ENCODE results near the gene CMTM5. TPM values are rescaled to one million over a fixed set of nuclear protein-coding genes. Genes with fewer than 3 reads are reported as not detected.
"Not testable (repeated sequence)": the region's sequence is repeated elsewhere in the genome, so short reads cannot be mapped to it uniquely, and the experiment has no call there.

CMTM5 gene
- polyA plus RNA-seq, 3 donors, result 0.26 to 0.43 TPM; not detected in 1

GRCh38 chr14:23386999-23387398, 10.2 kb downstream of the CMTM5 start:
- H3K27ac ChIP-seq (ENCODE audit: low read depth, low read length), result no peak overlapping the region
- WGBS, 3 donors, result 90 to 97% (median 97%) methylated on average over 1 of the region's 1 CpG

DNA sequence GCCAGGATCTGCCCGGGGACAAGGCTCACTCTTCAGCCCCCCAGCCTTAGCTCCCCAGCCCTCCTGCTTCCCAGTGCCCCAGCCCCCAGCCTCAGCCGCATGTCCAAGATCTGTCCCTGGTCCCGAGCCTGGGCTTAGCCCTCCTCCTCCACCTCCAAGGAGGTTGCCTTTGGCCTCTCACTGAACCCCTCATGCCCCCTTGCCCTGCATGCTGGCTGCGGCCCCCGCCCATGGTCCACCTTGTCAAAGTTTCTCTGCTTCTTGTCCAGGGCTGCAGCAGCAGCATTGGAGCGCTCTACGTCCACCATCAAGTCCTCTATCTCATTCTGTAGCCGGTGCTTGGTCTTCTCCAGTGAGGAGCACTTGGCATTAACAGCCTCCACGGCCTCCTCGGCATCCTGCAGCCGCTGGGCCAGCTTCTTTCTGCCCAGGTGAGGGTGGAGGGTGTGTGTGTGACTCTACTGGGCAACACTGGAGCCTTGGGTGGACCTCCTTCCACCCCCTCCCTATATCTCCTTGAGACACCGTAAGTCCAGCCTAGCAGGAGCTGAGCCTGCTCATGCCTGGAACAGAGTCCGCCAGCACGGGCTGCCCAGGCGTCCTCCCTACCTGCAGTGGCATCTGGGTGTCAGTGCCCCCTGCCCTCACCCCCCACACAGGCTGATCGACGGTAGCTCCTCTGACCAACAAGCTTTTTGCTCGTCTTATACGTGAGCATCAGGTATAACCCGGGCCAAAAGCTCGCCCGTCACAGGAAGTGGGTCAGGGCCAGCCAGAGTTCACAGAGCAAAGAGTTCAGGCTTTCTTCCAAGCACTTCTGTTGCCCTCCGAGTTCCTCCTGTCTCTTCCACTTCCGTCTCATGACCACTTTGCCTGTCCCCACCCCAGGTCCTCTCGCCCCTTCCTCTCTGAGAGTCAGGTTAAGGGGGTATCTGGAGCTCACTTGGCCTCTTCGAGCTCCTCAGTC, 11.4 kb downstream of the CMTM5 start:
- 75 to 81% (median 78%) methylated on average over 24 to 26 of the region's 26 CpGs for WGBS, 3 donors
- H3K27ac ChIP-seq (ENCODE audit: low read depth, low read length), result no peak overlapping the region

GRCh38 chr14:23388996-23389395, 12.2 kb downstream of the CMTM5 start:
- no peak overlapping the region for H3K27ac ChIP-seq (ENCODE audit: low read depth, low read length)
- 84 to 94% (median 89%) methylated on average over 8 of the region's 8 CpGs for WGBS, 3 donors

DNA sequence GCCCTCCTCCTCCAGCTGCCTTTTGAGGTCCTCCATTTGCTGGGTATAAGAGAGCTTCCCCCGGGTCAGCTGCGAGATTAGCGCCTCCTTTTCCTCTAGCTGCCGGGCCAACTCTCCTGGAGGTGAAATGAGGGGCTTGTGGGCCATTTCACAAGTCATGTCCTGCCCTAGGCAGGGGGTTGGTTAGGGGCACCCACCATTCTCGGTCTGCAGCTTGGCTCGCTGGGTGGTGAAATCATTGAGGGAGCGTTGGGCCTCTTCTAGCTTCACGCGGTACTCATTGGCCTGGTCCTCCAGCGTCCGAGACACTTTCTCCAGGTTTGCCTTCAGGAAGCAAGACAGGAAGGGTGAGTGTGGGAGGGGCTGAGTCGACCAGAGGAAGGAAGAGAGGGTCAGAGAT, 12.6 kb downstream of the CMTM5 start:
- H3K27ac ChIP-seq (ENCODE audit: low read depth, low read length), result no peak overlapping the region
- WGBS, 3 donors, result 54 to 78% (median 59%) methylated on average over 12 of the region's 12 CpGs

DNA sequence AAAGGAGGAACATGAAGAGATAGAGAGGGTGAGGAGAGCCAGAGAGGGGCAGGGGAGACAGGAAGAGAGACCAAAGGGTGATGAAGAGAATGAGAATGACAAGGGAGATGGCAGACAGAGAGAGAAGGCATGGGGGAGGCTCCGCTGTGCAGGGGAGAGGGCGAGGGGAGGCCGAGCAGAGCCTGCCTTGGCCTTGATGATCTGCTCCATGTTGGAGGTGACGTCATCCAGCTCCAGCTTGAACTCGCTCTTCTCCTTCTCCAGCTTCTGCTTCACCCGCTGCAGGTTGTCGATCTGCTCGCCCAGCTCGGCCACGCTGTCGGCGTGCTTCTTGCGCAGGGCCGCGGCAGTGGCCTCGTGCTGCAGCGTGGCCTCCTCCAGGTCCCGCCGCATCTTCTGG, 13.0 kb downstream of the CMTM5 start:
- H3K27ac ChIP-seq (ENCODE audit: low read depth, low read length), result not testable (repeated sequence)
- 81 to 86% (median 83%) methylated on average over 3 to 4 of the region's 19 CpGs for WGBS, 3 donors

- WGBS, 3 donors, result 70 to 77% (median 71%) methylated on average over 7 of the region's 7 CpGs
Observed at GRCh38 chr14:23392613-23393012, 15.8 kb downstream of the CMTM5 start.

DNA sequence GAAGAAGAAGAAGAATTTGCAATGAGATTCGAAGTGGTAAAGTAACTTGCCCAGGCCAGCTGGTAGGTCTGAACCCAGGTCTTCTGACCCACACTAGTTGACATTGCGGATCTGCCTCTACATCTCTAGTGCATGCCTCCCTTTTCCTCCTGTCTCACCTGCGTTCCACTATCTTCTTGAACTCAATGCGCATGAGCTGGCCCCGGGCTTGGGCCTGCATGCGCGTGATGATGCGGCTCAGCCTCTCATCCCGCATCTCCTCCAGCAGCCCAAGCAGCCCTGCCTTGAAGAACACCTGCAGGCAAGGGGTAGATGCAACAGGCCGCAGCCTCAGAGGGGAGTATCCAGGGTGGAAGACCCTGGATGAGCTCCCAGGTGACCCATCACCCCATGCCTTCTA, 19.3 kb downstream of the CMTM5 start:
- 90 to 93% (median 91%) methylated on average over 10 of the region's 10 CpGs for WGBS, 3 donors
- no peak overlapping the region for H3K27ac ChIP-seq (ENCODE audit: low read depth, low read length)

More at GRCh38 chr14:23392613-23393012, 15.8 kb downstream of the CMTM5 start:
- H3K27ac ChIP-seq (ENCODE audit: low read depth, low read length), result no peak overlapping the region

DNA sequence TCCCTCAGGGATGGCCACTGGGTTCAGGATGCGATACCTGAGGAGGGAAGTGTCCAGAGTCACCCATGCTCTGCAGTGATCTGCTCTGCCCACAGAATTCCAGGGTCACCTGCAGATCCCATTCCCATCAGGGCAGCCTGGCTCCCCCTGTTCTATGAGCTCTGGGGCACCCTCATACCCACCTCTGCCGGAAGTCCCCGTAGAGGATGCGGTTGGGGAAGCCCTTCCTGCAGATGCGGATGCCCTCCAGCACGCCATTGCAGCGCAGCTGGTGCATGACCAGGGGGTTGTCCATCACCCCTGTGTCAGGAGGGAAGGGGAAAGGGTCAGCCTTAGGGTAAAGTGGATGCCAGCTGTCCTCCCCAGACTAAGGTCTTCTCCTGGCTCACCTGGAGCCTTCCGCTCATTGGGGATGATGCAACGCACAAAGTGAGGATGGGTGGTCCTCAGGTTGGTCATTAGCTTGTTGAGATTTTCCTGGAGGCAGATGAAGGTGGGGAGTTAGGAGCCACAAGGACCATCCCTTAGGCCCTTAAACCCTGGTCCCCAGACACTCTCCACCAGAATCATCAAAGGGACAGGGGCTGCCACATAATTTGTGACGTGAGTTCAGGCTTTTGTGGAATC, 20.0 kb downstream of the CMTM5 start:
- 90 to 95% (median 91%) methylated on average over 10 of the region's 10 CpGs for WGBS, 3 donors
- H3K27ac ChIP-seq (ENCODE audit: low read depth, low read length), result no peak overlapping the region

GRCh38 chr14:23398348-23398747, 21.5 kb downstream of the CMTM5 start:
- no peak overlapping the region for H3K27ac ChIP-seq (ENCODE audit: low read depth, low read length)
- 79 to 87% (median 85%) methylated on average over 4 of the region's 4 CpGs for WGBS, 3 donors

- no peak overlapping the region for H3K27ac ChIP-seq (ENCODE audit: low read depth, low read length)
- 87 to 90% (median 87%) methylated on average over 3 of the region's 3 CpGs for WGBS, 3 donors
Observed at GRCh38 chr14:23399136-23399535, 22.3 kb downstream of the CMTM5 start.

GRCh38 chr14:23399591-23399990, 22.7 kb downstream of the CMTM5 start:
- no peak overlapping the region for H3K27ac ChIP-seq (ENCODE audit: low read depth, low read length)
- 71 to 83% (median 76%) methylated on average over 6 of the region's 6 CpGs for WGBS, 3 donors

- not testable (repeated sequence) for H3K27ac ChIP-seq (ENCODE audit: low read depth, low read length)
- WGBS, 3 donors, result 79 to 93% (median 85%) methylated on average over 16 of the region's 16 CpGs
Observed at GRCh38 chr14:23400496-23401149, 23.8 kb downstream of the CMTM5 start.

DNA sequence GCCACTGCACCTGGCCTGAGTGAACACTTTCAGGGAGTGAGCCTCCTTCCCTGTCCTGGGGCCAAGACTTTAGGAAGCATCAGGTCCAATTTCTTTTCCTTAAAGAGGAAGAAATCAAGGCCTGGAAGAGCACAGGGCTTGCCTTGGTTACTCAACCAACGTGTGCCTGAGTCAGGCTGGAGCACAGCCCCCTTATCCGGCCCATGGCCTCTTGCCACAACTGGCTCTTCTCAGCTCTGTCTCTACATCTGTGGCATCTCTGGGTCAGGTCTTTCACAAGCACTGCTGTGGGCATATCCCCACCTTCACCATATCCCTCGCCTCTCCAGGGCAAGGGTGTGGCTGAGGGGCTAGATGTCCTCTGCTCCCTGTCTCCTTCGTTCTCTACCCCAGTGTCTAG, 24.4 kb downstream of the CMTM5 start:
- no peak overlapping the region for H3K27ac ChIP-seq (ENCODE audit: low read depth, low read length)
- WGBS, 3 donors, result 58 to 82% (median 70%) methylated on average over 4 of the region's 4 CpGs

- no peak overlapping the region for H3K27ac ChIP-seq (ENCODE audit: low read depth, low read length)
- 62 to 69% (median 66%) methylated on average over 25 of the region's 25 CpGs for WGBS, 3 donors
Observed at GRCh38 chr14:23402296-23403138, 25.7 kb downstream of the CMTM5 start.

- H3K27ac ChIP-seq (ENCODE audit: low read depth, low read length), result no peak overlapping the region
- WGBS, 3 donors, result 59% methylated on average over 7 of the region's 7 CpGs
Observed at GRCh38 chr14:23403139-23403438, 26.2 kb downstream of the CMTM5 start.

DNA sequence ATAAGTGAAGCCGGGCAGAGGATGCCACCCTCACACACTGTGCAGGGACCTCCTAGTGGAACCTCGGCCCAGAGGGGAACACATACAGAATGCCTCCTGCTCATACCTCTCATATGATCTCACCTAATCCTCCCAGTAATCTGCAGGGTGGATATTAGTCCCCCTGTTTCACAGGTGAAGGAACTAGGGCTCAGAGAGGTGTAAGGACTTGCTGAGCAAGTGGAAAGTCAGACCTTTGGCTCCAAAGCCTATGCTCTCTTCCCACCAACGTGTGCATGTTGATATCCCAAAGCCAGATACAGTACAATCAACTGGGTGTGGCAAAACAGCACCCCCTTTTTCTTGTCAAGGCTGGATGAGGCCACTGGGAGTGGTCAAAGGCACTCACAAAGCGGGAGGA, 27.1 kb downstream of the CMTM5 start:
- H3K27ac ChIP-seq (ENCODE audit: low read depth, low read length), result no peak overlapping the region
- 69 to 81% (median 77%) methylated on average over 4 of the region's 4 CpGs for WGBS, 3 donors

- H3K27ac ChIP-seq (ENCODE audit: low read depth, low read length), result no peak overlapping the region
- 83 to 85% (median 83%) methylated on average over 14 of the region's 14 CpGs for WGBS, 3 donors
Observed at GRCh38 chr14:23404331-23404900, 27.6 kb downstream of the CMTM5 start.

DNA sequence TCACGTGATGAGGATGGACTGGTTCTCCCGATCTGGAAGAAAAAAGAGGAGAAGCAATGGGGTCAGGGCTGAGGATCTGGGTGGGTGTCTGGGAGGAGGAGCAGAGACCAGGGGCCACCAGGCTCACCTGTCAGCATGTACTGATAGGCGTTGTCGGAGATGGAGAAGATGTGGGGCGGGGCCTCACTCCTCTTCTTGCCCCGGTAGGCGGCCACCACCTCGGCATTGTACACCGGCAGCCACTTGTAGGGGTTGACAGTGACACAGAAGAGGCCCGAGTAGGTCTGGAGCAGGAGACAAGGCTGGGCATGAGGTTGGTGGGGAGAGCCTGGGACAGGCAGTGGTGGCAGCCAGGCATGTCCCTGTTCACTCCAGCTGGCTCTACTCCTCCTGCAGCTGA, 28.2 kb downstream of the CMTM5 start:
- H3K27ac ChIP-seq (ENCODE audit: low read depth, low read length), result no peak overlapping the region
- whole genome bisulfite sequencing, 3 donors, result 78 to 84% (median 84%) methylated on average over 10 of the region's 10 CpGs

Data from adipose tissue (tissue), 3 donors.